ENCODE results near the gene FAM221A.

FAM221A gene

DNA sequence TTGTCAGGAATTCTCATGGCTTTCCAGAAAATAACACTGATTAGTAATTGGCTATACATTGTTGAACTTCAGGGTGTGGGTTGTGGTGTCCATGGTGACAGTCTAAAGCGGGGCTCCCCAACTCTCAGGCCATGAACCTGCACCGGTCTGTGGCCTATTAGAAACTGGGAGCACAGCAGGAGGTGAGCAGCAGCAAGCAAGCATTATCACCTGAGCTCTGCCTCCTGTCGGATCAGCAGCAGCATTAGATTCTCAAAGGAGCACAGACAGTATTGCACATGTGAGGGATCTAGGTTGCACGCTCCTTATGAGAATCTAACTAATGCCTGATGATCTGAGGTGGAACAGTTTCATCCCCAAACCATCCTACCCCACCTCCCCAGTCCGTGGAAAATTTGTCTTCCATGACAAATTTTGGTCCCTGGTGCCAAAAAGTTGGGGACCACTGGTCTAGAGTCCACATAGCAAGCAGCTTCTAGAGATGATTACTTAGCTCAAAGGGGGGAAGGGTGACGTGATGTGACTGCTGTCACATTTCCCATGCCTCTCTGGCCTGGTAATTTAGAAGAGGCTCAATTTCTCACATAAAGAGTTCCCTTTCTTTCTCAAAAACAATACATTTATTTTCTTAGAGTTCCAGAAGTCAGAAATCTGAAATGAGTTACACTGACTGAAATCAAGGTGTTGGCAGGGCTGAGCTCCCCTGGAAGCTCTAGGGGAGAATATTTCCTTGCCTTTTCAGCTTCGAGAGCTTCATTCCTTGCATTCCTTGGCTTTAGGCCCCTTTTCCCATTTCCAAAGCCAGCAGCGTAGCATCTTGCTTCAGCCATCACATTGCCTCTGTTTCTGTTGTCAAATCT, 17.6 kb upstream of the FAM221A start:
- no peak overlapping the region for H3K27ac ChIP-seq
- H3K79me2 ChIP-seq (ENCODE audit: insufficient read depth, low read depth): no peaks in the 10 kb centered on the region
- no peaks in the 10 kb centered on the region for H3K36me3 ChIP-seq (ENCODE audit: insufficient read depth)
- no peak overlapping the region for H3K9ac ChIP-seq
- no peaks in the 10 kb centered on the region for H3K27me3 ChIP-seq (ENCODE audit: insufficient read depth, low read depth)
- H3K4me3 ChIP-seq (IDR thresholded peaks at IDR 0.05; ENCODE audit: insufficient read depth, low read depth, low read length): no peak overlapping the region
- no peak for TF ChIP-seq CTCF (conservative IDR thresholded peaks at IDR 0.05; ENCODE audit: low read depth, low read length)
- H2AFZ ChIP-seq (ENCODE audit: low read depth): no peak overlapping the region
- no peaks in the 10 kb centered on the region for H4K20me1 ChIP-seq (ENCODE audit: insufficient read depth)
- no peak overlapping the region for H3K4me2 ChIP-seq
- H3K4me1 ChIP-seq (ENCODE audit: low read depth, poor library complexity, severe bottlenecking): no peaks in the 10 kb centered on the region

DNA sequence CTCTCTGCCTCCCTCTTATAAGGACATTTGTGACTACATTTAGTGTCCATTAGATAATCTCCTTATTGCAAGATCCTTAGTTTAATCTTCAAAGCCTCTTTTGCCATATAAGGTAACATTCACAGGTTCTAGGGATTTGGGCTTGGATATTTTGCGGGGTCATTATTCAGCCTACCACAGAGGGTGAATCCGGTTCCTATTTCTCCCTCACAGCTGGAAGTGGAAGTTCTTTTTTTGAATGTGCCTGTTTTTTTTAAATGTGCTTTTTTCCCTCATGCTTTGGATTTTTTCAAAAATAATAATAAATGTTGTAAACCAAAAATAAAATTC, 17.1 kb upstream of the FAM221A start:
- Histone ChIP-seq H3K79me2 (ENCODE audit: insufficient read depth, low read depth) (no peaks in the 10 kb centered on the region), H4K20me1 (ENCODE audit: insufficient read depth) (no peaks in the 10 kb centered on the region), H3K4me3 (IDR thresholded peaks at IDR 0.05; ENCODE audit: insufficient read depth, low read depth, low read length) (no peak overlapping the region), H3K4me2 (no peak overlapping the region), H3K4me1 (ENCODE audit: low read depth, poor library complexity, severe bottlenecking) (no peaks in the 10 kb centered on the region), H3K27ac (no peak overlapping the region), H2AFZ (ENCODE audit: low read depth) (no peak overlapping the region), H3K9ac (no peak overlapping the region), H3K27me3 (ENCODE audit: insufficient read depth, low read depth) (no peaks in the 10 kb centered on the region), H3K36me3 (ENCODE audit: insufficient read depth) (no peaks in the 10 kb centered on the region)
- TF ChIP-seq CTCF (conservative IDR thresholded peaks at IDR 0.05; ENCODE audit: low read depth, low read length): no peak

DNA sequence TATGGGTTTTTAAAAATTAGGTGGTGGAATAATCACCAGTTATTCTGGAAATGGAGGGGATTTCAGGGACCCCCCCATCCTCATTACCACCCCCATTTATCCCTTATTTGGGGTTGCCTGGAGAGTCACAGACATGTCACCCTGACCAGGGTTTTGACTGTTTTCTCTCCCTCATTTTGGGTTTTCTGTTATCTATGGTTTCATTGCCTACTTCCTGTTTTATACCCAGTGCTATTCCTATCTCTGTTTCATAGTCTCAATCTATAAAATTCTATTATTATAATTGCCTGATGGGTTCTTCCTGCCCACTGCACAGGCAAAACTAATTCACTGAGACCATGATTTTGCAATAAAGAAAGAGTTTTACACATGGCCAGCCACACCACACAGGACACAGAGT, 15.9 kb upstream of the FAM221A start:
- H3K4me2 ChIP-seq: no peak overlapping the region
- H3K27ac ChIP-seq: no peak overlapping the region
- H3K9ac ChIP-seq: no peak overlapping the region
- no peaks in the 10 kb centered on the region for H3K79me2 ChIP-seq (ENCODE audit: insufficient read depth, low read depth)
- no peak for TF ChIP-seq CTCF (conservative IDR thresholded peaks at IDR 0.05; ENCODE audit: low read depth, low read length)
- no peak overlapping the region for H3K4me3 ChIP-seq (IDR thresholded peaks at IDR 0.05; ENCODE audit: insufficient read depth, low read depth, low read length)
- no peak overlapping the region for H2AFZ ChIP-seq (ENCODE audit: low read depth)
- no peaks in the 10 kb centered on the region for H3K27me3 ChIP-seq (ENCODE audit: insufficient read depth, low read depth)
- H4K20me1 ChIP-seq (ENCODE audit: insufficient read depth): no peaks in the 10 kb centered on the region
- no peaks in the 10 kb centered on the region for H3K36me3 ChIP-seq (ENCODE audit: insufficient read depth)
- no peaks in the 10 kb centered on the region for H3K4me1 ChIP-seq (ENCODE audit: low read depth, poor library complexity, severe bottlenecking)

DNA sequence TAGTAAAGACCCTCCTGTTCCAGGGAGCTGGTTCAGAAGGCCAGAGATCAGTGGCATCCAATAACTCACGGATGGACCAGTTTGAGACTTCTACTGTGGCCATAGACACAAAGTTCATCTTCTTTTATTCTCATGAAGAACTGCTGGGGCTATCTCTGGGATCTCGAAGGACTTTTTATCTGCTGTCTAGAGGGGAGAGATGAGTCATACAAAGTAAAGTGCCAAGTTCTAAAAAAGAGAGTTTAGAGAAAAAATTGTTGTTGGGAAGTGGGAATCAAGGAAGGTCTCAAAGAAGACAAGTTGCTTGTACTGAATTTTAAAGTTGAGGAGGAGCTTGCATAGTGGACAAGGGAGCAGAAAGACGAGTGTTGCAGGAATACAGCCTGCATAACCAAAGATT, 8.0 kb upstream of the FAM221A start:
- Histone ChIP-seq H3K9ac (no peak overlapping the region), H3K4me3 (IDR thresholded peaks at IDR 0.05; ENCODE audit: insufficient read depth, low read depth, low read length) (no peak overlapping the region), H3K4me1 (ENCODE audit: low read depth, poor library complexity, severe bottlenecking) (no peaks in the 10 kb centered on the region), H3K27me3 (ENCODE audit: insufficient read depth, low read depth) (no peaks in the 10 kb centered on the region), H2AFZ (ENCODE audit: low read depth) (no peak overlapping the region), H3K79me2 (ENCODE audit: insufficient read depth, low read depth) (no peaks in the 10 kb centered on the region), H4K20me1 (ENCODE audit: insufficient read depth) (no peaks in the 10 kb centered on the region), H3K36me3 (ENCODE audit: insufficient read depth) (no peaks in the 10 kb centered on the region), H3K4me2 (no peak overlapping the region), H3K27ac (no peak overlapping the region)
- TF ChIP-seq CTCF (conservative IDR thresholded peaks at IDR 0.05; ENCODE audit: low read depth, low read length): no peak
